GM21390 (cell line): ENCODE measurements around the gene CTSZ.
"Not testable (repeated sequence)": the region's sequence is repeated elsewhere in the genome, so short reads cannot be mapped to it uniquely, and the experiment has no call there.

Experiments
- ATAC-seq: cut with Tn5 transposase; IDR thresholded peaks from one replicate; pipeline ENCODE4 v1.9.1; 2021; ENCODE audit not compliant: unreplicated experiment

Gene CTSZ

DNA sequence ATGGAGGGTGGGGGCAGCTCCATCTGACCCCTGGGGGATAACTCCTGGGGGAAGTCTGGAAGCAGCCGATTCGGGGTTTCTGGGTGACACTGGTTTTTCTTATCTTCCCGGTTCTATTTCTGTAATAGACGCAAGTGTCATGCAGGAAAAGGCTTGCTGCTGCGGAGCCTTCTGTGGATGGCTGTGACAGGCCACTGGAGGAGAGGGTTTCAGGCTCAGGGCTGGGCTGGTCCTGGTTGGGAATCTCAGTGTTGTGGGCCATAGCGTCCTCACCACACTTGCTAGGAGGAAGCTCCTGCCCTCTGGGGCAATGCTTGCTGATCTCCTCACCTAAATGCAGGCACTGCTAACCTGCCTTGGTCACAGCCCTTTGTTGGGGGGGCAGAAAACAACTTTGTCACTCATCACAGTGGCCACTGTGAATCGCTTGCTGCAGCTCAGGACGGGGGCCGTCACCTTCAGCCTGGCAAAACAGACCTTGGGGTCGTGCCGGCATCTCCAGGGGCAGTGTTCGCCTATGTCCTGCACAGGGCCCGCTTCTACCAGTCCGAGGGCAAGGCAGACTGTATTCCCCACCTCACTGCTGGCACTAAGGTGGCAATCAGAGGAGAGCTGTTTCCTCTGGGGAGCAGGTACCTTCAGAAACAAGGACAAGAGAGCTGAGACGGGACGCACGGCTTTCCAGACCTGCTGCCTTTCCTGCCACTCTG, 7.8 kb upstream of the CTSZ start:
- no peak for ATAC-seq

DNA sequence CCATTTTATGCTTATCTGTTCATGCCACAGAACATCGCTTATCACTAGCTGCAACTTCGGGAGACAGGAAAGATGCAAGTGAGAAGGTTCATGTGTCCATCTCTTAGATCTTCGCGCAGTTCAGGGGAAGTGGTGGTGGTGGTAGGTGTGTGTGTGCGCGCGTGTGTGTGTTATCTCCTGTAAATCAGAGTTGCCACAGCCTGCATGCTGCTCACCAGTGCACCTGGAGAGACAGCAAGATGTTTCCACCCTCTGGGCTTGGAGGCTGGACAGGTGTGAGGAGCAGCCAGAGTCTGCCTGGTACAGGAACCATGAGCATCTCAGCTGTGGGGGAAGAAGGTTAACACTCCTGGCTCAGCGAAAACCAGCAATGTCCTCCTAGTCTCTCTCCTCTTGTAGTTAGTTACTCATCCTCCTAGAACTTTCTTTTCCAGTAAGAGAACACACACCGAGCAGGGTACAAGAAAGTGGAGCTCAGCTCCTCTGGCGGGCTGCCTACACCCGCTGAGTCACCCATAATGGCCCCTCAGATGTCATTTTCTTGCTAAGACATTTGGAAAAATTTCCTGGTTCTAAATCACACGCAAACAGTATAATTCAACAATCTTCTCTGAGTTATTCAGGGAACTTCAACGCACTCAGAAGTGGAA, 7.0 kb upstream of the CTSZ start:
- ATAC-seq: no peak

DNA sequence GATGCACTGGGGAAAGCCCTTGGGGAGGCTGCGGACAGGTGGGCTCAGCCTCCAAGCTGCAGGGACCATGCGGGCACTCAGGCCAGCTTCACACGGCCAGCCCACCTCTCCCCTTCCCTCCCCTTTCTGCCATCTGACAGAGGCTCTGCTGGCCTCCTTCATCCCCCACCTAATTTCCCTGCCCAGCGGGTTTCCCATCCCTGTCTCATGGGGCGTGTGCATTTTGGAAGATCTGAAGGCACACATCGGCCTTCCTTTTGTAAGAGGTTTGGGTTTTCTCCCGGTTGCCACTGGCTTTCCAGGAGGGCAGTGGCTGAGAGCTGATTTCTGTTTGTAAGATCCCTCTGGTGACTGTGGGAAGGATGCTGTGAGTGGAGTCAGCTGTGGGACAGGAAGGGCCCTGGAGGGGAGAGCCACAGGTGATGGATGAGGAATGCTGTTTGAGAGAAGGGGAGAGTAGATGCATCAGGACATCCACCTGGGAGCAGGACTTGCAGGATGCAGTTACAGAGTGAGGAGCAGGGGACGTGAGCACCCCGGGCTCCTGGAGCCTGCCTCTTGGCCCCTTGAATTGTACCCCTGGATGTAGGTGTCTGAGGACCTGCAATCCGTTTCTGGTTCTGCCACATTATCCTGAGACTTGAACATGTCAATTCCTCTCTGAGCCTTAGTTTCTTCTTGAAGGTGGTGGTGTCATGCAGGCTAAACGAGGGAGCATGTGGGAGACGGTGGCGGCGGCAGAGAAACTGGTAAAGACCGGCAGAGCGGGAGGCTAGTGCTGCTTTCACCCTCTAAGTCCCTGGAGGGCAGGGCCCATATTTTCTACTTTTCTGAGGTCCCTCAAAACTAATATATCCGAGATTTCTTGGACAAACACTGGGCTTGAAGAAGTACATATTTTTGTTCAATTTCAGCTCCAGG, 6.2 kb upstream of the CTSZ start:
- no peak for ATAC-seq

DNA sequence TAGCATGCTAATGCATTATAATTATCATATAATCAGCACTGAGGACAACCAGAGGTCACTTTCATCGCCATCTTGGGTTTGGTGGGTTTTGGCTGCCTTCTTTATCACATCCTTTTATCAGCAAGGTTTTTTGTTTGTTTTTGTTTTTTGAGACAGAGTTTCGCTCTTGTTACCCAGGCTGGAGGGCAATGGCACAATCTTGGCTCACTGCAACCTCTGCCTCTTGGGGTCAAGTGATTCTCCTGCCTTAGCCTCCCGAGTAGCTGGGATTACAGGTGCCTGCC, 4.8 kb upstream of the CTSZ start:
- ATAC-seq: not testable (repeated sequence)

DNA sequence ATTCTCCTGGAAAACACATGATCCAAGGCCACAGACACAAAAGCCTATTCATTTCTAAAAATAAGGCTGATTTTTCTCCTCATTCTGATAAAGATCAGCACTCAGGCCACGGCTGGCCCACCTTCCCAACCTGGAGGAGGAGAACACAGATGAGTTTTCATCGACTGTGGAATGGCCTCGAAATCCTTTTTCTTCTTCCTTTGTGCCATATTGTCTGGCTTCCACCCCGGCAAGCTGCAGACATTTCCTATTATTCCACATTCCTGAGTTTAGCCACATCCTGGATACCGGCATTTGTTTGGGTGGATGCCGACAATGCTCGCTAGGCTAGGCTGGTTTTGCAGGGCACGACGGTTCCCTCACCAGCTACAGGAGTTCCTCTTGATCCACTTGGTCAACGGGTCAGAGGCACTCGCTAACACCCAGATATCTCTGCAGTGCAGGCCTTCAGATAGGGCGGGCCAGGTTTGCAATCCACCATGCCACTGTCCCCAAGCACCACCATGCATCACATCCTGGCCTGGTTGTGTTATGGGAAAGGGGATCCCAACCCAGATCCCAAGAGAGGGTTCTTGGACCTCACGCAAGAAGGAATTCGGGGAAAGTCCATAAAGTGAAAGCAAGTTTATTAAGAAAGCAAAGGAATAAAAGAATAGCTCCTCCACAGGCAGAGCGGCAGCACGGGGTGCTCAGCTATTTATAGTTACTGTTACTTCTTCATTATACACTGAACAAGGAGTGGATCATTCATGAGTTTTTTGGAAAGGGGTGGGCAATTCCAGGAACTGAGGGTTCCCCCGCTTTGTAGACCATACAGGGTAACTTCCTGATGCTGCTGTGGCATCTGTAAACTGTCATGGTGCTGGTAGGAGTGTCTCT, 4.2 kb upstream of the CTSZ start:
- no peak for ATAC-seq

DNA sequence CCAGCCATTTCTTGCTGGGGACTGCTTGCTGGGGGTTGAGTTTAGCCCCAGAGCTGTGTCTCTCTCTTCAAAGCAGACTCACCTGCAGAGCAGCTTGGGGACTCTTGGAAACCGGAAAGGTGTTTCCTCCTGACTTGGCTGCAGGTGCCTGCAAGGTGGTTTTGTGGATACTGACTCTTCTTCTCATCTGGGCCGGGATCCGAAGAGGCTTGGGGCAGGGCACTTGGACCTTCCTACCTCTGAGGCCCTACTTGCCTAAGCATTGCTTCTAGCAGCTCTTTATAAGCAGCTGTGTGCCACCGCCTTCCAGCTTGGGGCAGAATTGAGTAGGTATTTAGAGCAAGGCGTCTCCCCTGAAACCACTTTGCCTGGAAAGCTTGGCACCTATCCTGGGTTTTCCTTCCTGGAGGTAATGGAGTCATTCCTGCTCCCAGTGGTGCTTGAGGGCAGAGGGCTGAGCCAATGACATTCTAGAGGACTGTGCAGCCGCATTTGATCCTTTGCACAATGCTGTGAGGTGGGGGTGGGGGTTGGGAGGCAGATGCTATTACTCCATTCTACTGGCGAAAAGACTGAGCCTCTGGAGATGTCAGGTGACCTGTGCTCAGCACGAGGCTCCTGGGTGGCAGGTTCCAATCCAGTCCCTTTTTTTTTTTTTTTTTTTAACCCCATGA, 3.4 kb upstream of the CTSZ start:
- no peak for ATAC-seq

DNA sequence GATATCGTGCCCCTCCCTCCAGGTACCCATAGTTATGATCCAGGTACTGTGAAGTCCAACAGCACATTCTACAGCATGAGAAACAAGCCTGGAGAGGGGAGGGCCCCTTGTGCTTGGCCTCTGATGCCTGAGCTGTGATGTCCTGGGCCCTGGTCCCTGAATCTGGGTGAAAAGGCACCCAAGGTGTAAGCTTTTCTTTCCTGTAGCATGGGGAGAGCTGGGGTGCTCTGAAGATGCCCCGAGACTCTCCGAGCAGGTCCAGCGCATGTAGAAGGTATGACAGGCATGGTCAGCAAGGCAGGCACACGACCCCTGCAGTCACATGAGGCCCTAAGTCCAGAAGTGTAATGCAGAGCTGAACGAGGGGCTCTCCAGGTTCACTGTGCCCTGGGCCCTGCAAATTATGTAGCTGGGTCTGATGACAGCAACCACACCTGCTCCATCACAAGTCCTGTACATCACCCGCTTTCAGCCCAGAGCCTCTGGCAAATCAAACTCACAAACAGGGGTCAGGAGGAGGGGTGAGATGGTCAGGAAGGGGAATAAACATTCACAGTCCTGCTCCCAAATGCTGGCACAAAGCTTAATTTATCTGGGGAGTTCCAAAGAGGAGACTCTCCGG, 1.8 kb upstream of the CTSZ start:
- ATAC-seq: no peak

DNA sequence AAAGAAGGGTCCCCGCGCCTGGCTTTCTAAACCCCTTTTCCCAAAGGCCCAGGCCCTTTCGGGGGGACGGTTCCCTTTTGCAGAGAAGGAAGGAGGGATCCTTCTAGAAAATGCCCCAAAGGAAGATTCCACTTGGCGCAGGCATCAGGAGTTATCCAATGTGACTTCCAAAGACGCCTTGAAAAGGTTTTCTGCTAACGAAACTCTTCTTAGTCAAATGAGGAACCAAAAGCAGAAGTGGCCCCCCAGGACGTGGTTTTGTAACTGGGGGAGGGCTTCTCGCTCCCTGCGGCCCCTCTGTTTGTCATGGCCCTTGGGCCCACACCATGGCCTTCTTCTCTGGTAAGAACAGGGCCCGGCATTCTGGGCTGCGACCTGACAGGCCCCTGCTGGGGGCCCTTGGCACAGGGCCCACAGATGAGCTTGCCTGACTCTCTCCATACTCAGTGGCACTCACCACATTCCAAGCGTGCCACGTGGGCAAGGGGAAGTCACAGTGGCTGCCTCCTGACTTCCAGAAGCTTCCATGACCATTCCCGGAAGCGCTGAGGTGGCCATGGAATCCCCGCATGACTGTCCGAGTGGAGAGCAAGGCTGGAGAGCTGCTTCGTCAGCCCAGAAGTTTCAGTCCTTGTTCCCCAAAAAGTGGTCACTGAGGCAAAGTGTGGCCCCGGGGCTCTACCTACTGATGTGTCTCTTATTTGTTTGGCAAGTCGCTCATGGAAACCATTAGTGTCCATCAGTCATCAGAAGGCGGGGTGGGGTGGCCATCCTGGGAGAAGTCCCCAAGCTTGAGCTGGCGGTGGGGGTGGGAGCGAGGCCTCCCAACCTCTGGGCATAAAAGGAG, 834 bp upstream of the CTSZ start:
- ATAC-seq: peak; percentile 33

DNA sequence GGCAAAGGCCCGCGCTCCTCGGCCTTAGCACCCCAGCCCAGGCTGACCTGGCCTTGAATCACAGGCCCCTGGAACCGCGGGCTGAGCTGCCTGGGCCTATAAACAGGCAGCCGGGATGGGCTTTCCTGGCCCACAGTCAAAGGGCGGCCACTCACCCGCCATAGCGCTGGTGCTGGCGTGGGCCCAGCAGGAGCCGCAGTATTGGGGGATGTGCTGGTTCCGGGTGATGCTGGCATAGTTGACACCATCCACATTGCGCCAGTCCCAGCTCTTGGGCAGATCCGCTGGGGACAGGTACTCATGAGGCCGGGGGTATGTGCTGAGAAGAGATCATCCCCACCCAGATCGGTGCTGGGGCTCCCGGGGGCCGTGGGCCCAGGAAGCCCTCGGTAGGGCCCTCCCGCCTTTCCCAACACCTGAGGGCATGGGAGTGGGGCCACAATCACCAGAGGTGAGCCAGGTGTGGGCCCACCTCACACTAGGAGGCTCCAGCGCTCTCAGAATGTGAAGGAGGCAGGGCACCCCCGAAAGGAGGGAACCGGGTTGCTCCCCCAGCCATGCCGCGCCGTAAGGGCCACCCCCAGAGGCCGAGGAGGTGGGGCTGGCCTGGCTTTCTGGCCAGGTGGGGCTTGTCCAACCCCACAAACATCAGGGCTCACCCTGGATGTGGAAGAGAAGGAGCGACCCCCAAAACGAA, 739 bp downstream of the CTSZ start:
- ATAC-seq: no peak

DNA sequence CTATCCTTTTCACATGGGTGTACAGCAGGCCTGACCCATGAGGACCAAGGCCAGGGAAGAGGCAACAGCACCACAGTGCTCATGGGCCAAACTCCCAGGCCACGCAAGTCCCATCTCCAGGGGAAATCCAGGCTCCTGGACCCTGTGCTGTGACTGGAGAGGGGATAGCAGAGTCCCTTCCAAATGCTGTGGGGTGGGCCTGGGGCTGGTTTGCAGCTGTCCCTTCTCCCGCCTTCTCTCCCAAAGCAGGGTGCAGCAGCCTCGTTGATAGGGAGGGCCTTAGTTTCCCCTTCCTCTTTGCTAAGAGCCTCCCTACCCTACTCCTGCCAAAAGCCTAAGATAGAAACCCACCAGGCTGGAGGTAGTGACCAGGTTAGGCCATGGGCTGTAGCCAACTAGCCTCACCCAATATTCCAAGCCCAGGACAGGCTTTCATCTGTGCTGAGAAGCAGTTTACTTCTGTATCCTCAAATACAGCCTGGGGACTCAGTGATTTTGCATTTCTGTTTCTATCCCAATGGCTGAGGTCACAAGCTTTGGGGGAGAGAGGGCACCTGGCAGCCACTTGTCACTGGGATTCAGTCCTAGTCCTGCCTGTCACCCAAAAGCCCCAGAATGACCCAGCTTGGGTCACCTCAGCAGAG, 1.4 kb downstream of the CTSZ start:
- ATAC-seq: no peak

DNA sequence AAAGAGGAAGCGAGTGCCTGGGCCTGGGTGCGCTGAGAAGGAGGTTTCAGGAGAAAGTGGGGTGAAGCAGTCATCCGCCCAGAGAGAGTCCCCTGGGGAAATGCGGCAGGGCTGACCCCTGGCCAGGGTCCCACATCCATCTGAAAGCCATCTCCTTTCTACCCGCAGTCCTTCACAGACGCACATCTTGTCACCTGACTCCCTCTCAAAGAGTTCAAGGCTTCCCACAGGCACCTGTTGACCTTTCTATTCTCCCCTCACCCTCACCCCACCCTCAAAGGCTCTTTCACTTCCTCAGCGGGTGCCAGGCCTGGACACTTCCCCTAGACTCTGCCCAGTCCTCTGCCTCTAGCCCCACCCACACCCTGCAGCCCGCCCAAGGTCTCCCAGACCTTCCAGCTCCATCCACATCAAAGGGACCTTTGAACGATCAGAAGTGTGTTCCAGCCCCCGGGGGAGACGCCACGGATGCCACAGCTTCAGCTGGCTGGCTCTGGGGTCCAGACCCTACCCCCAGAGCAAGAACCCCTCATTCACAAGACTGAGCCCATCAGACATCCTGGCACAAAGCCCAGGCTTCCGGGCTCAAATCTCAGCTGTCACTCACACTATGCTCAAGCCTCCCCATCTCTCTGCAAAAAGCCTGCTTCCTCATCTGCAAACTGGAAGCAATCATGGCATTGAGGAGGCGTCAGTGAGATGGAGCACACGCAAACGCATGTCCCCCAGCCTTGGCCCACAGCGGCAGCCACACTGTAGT, 2.1 kb downstream of the CTSZ start:
- peak; percentile 55 for ATAC-seq

DNA sequence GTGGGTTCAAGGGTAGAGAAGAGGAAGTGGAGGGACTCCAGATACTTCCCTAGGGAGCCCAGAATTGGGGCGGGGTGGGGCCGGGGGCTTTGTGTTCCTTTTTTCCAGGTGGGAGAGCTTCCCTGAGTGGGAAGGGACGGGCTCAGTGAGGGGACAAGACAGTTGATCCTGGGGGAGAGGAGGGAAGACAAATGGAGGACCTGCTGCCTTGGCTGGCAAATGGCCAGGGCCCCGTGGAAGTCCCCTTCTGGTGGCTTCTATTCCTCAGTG, 2.6 kb downstream of the CTSZ start:
- ATAC-seq: no peak

DNA sequence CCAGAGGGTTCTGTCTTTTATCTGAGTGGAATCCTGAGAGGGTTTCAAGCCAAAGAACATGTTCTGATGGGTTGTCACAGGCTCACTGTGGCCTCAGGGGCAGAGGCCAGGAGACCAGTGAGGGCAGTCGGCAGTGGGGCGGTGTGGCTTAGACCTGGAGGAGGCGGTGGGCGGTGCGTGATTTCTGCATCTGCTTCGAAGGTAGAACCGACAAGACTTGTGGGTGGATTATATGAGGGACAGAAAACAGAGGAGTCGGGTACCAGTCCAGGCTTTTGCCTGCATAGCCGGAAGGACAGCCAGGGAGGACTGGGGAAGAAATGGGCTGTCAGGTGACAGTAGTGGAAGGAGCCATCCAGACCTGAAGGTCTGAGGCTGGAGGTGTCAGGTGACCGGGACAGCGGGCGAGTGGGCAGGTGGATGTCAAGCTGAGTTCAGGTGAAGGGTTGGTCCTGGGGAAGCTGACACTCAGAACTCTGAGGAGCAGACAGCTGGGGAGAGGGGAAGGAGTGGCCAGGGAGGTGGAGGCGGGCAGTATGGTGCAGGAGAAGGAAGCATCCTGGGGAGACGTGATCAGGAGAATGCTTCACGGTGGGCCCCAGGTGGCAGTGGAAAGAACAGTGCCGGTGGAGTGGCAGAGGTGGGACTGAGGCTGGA, 3.1 kb downstream of the CTSZ start:
- no peak for ATAC-seq

DNA sequence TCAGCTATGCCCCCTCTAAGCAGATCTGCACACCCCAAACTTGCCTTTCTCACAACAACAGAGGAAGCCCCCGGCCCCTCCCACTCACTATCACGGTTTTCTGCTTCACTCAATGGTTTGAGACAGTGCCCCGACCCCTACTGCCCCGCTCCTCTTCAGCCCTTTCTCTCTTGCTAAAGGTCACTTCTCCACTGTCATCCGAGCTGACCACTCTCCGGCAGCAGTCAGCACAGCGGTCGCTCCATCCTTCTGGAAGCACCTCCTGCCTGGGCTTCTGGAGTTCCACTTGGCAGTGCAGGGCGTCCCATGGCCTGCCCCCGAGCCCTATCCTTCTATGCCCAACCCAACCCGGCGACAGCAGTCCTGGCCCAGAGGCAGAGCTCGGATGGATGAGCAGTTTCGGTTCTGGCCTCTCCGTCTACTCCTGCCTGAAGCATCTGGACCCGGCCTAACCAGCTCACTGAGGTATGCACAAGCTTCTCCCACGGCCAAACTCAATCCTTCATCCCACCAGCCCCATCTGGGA, 4.1 kb downstream of the CTSZ start:
- ATAC-seq: no peak

DNA sequence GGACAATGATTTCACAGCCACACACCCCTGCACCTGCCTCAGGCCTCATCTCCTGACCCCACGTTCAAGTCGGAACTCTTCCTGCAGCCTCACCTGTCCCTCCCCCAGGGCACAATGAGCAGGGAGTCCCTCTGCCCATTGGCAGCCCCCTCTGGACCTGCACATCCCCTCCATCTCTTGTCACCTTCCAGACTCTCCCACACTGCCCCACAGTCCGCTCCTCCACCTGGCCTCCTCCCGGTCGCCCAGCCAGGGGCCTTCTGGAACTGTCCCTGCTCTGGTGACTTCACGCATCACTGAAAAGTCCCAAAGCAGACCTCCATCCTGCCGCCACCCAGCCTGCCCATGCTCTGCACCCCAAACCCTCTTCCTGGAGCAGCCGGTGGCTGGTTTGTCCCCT, 4.7 kb downstream of the CTSZ start:
- ATAC-seq: no peak

DNA sequence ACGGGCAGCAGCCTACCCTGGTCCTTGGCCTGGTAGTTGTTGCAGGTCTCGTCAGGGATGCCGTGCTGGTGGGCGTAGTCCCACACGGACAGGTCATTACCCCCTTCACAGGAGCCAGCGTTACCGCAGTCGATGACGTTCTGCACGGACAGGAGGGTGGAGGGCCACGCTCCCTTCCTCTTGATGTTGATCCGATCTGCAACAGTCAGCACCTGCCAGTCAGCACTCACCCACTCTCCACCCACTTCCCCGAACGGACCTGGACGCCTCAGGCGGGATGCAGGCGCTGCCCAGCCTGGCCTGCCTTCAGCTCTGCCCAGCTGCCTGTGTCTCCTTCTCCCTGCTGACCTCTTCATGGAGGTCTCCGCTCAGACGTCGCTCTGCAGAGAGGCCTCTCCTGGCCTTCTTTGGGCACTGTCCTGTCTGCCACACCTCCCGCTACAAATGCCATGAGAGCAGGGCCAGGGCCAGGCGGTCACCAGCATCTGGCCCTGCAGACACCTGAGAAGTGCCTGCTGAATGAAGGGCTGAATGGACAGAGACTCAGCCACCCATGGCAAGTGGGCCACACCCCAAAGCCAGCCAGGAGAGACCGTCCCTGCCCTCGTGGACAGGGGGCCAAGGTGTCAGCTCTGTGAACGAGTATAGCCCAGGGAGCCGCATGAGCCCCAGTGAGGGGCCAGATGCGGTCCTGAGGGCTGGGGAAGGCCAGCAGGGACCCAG, 5.4 kb downstream of the CTSZ start:
- ATAC-seq: no peak
